ENCODE results near the gene PEX6. TPM values are rescaled to one million over a fixed set of nuclear protein-coding genes. Genes with fewer than 3 reads are reported as not detected.

The PEX6 gene
- total RNA-seq, 1 experiment from 2014 or later = 15.6 TPM

GRCh38 chr6:42959917-42960242 lies 19.1 kb downstream of the PEX6 start:
- no peak overlapping the region for H4K5ac ChIP-seq (ENCODE audit: insufficient read length, low read depth, low read length)
- peak overlapping the region; percentile 84 for H3K4me2 ChIP-seq (ENCODE audit: insufficient read depth, insufficient read length, low read length)
- peaks cover 6% of the 10 kb centered on the region; the same call in 1 of the 2 replicates for H3K27me3 ChIP-seq (ENCODE audit: insufficient read depth, low read length)
- peaks cover 15 to 16% of the 10 kb centered on the region in 2 experiments for H3K4me1 Mint-ChIP-seq
- H3K79me1 ChIP-seq (ENCODE audit: insufficient read depth, low read depth, low read length, poor library complexity, severe bottlenecking) = no peaks in the 10 kb centered on the region
- no peak overlapping the region for H3K23ac ChIP-seq (ENCODE audit: insufficient read length, low read depth, low read length)
- peaks cover 36% of the 10 kb centered on the region for H3K27me3 Mint-ChIP-seq (ENCODE audit: low read depth)
- H3K14ac ChIP-seq (ENCODE audit: insufficient read depth, low read length) = no peak overlapping the region
- H4K20me1 ChIP-seq (ENCODE audit: control insufficient read depth, insufficient read depth, insufficient read length) = no peaks in the 10 kb centered on the region
- no peak overlapping the region for H3K27ac ChIP-seq (ENCODE audit: insufficient read length, low read depth, low read length)
- H3K27ac Mint-ChIP-seq = no peak overlapping the region
- H3K9me3 Mint-ChIP-seq = 0 out of 5 replicates have a peak, but pooled peaks cover 0 to 2% of the 10 kb centered on the region in 2 experiments
- H3K79me2 ChIP-seq (ENCODE audit: insufficient read depth, low read length) = no peaks in the 10 kb centered on the region
- no peak overlapping the region for H2BK15ac ChIP-seq (ENCODE audit: low read depth, low read length)
- H3K9me3 ChIP-seq (ENCODE audit: control insufficient read depth, low read depth, low read length) = no peaks in the 10 kb centered on the region
- H2AFZ ChIP-seq (ENCODE audit: low read length) = no peak overlapping the region
- H2AK5ac ChIP-seq (ENCODE audit: insufficient read length, low read length) = no peak overlapping the region
- H3K9ac ChIP-seq (ENCODE audit: extremely low read depth, insufficient read length, low read length) = no peak overlapping the region
- peaks cover 0 to 15% (median 4%) of the 10 kb centered on the region in 3 experiments; a peak in 3 of 7 replicates for H3K36me3 Mint-ChIP-seq (ENCODE audit: insufficient read depth in 1 of 3, low read depth in 3 of 3)
- H3K4me1 ChIP-seq (ENCODE audit: insufficient read depth, low read length) = no peaks in the 10 kb centered on the region
- no peak overlapping the region for H3K18ac ChIP-seq (ENCODE audit: insufficient read length, low read depth, low read length)
- H4K8ac ChIP-seq (replicated peaks; ENCODE audit: insufficient read length, low read depth, low read length) = no peak overlapping the region
- no peak for TF ChIP-seq CTCF (conservative IDR thresholded peaks at IDR 0.05)
- H3T11ph ChIP-seq (ENCODE audit: low read length) = no peak overlapping the region
- no CpG with 5 or more reads among the region's 13 CpGs for WGBS (ENCODE audit: extremely low coverage, insufficient read length, low lambda C conversion rate)
- H2BK5ac ChIP-seq (ENCODE audit: insufficient read length, low read length) = no peak overlapping the region
- DNase-seq = no peak
- no peak overlapping the region for H2BK20ac ChIP-seq (ENCODE audit: low read depth, low read length, poor library complexity, severe bottlenecking)
- H2BK120ac ChIP-seq (ENCODE audit: low read depth, low read length, poor library complexity, severe bottlenecking) = no peak overlapping the region
- no peak overlapping the region for H3K56ac ChIP-seq (ENCODE audit: insufficient read length, low read depth, low read length)
- no peak overlapping the region for H3K4ac ChIP-seq (ENCODE audit: low read depth, low read length)
- peaks cover 10% of the 10 kb centered on the region for H3K23me2 ChIP-seq (ENCODE audit: insufficient read length, low read depth, low read length, poor library complexity, severe bottlenecking)
- H3K4me3 Mint-ChIP-seq = peak overlapping the region; percentile 75 to 89
- H4K91ac ChIP-seq (ENCODE audit: insufficient read length, low read depth, low read length) = no peak overlapping the region
- H2BK12ac ChIP-seq (ENCODE audit: insufficient read length, low read depth, low read length) = no peak overlapping the region
